B cell (primary cell): Measurements from ENCODE around the gene LIG3. TPM values are rescaled to one million over a fixed set of nuclear protein-coding genes. Genes with fewer than 3 reads are reported as not detected.

Experiments
- ATAC-seq: fragments of 200-7000 bp; cut with Tn5 transposase; one replicate; pipeline ENCODE4 v1.10.0; 2021; ENCODE audit warnings: low read depth, mild to moderate bottlenecking, moderate number of reproducible peaks, moderate library complexity
- CTCF ChIA-PET: fragments of 350-600 bp; sonication (Branson Sonifier 250); formaldehyde crosslinking; loops from one replicate; lab custom pipeline; 2021; ENCODE audit warnings: antibody characterized with exemption, inconsistent platforms; lab: Charles Lee
- POLR2A ChIA-PET: fragments of 350-600 bp; sonication (Branson Sonifier 250); formaldehyde crosslinking; loops from one replicate; lab custom pipeline; 2021; ENCODE audit warnings: antibody characterized with exemption; lab: Charles Lee
- DNase-seq: peaks from one replicate; pipeline ENCODE4 v3.0.0; 2013
- H2AFZ ChIP-seq: 2 replicates; pipeline ENCODE4 v1.6.1; 2012; ENCODE audit warnings: mild to moderate bottlenecking, low read depth, low read length; ENCODE audit not compliant: insufficient read depth, poor library complexity, severe bottlenecking
- H3K27ac ChIP-seq, 2 donors: 1 replicate in 1 of 2; 2 replicates in 1 of 2; pipeline ENCODE4 v1.5.1; 2012 to 2013; ENCODE audit warnings: low read length in 2 of 2, mild to moderate bottlenecking in 2 of 2, moderate library complexity in 1 of 2
- H3K27me3 ChIP-seq, 4 experiments: fragments of 200-600 bp in 1 of 4; sonication (generic) in 1 of 4; replicated peaks in 1 of 4; 1 replicate in 2 of 4; 2 replicates in 2 of 4; pipeline versions ENCODE4 v1.6.1 to v1.7.0; 2013 to 2016; ENCODE audit warnings: low read length in 3 of 4, mild to moderate bottlenecking in 2 of 4, mixed read lengths in 1 of 4, moderate library complexity in 1 of 4; ENCODE audit not compliant: insufficient read depth in 4 of 4, control insufficient read depth in 3 of 4; ENCODE audit errors: control extremely low read depth in 1 of 4
- H3K36me3 ChIP-seq, 2 experiments: replicated peaks in 1 of 2; 1 replicate in 1 of 2; 2 replicates in 1 of 2; pipeline versions ENCODE4 v1.6.1 to v1.7.1; 2013; ENCODE audit warnings: low read length in 1 of 2; ENCODE audit not compliant: insufficient read depth in 2 of 2, control insufficient read depth in 1 of 2; ENCODE audit errors: control extremely low read depth in 1 of 2, extremely low read depth in 1 of 2
- H3K4me1 ChIP-seq, 2 donors: fragments of 200-600 bp in 1 of 2; sonication (generic) in 1 of 2; 1 replicate in 1 of 2; 2 replicates in 1 of 2; pipeline versions ENCODE4 v1.5.1 to v1.6.1; 2013 to 2017; ENCODE audit warnings: low read length in 2 of 2; ENCODE audit not compliant: control insufficient read depth in 2 of 2, insufficient read depth in 2 of 2
- H3K4me2 ChIP-seq: replicated peaks from 2 replicates; pipeline ENCODE3; 2012; ENCODE audit warnings: mild to moderate bottlenecking, low read depth, low read length; ENCODE audit not compliant: poor library complexity, severe bottlenecking
- H3K4me3 ChIP-seq, 5 experiments: fragments of 200-600 bp in 1 of 5; sonication (generic) in 1 of 5; 1 replicate in 3 of 5; 2 replicates in 2 of 5; pipeline versions ENCODE4 v1.5.1 to v1.7.0; 2011 to 2016; ENCODE audit warnings: low read length in 4 of 5, mild to moderate bottlenecking in 4 of 5, low read depth in 2 of 5, control low read depth in 1 of 5, moderate library complexity in 1 of 5; ENCODE audit not compliant: insufficient read depth in 1 of 5; ENCODE audit errors: control extremely low read depth in 1 of 5, extremely low read depth in 1 of 5
- H3K79me2 ChIP-seq: fragments of 200-600 bp; sonication (generic); one replicate; pipeline ENCODE4 v1.6.0; 2016; ENCODE audit warnings: low read length; ENCODE audit not compliant: control insufficient read depth, insufficient read depth
- H3K9ac ChIP-seq: fragments of 200-600 bp; sonication (generic); 2 replicates; pipeline ENCODE4 v1.6.1; 2017; ENCODE audit warnings: mild to moderate bottlenecking, low read length, moderate library complexity
- H3K9me3 ChIP-seq, 3 donors: one replicate each; pipeline versions ENCODE4 v1.6.1 to v1.7.1; 2013; ENCODE audit warnings: low read length in 2 of 3; ENCODE audit not compliant: control insufficient read depth in 2 of 3, insufficient read depth in 1 of 3; ENCODE audit errors: control extremely low read depth in 1 of 3
- H4K20me1 ChIP-seq: 2 replicates; pipeline ENCODE4 v1.6.0; 2012; ENCODE audit warnings: mild to moderate bottlenecking, low read length; ENCODE audit not compliant: insufficient read depth, control insufficient read depth, poor library complexity, severe bottlenecking
- H3K27ac Mint-ChIP-seq: one replicate; pipeline ENCODE4 v1.8.0; 2021; ENCODE audit warnings: mixed read lengths
- H3K27me3 Mint-ChIP-seq: one replicate; pipeline ENCODE4 v1.8.0; 2021; ENCODE audit warnings: mixed read lengths
- H3K4me1 Mint-ChIP-seq: one replicate; pipeline ENCODE4 v1.8.0; 2021; ENCODE audit warnings: mixed read lengths
- H3K4me3 Mint-ChIP-seq: one replicate; pipeline ENCODE4 v1.8.0; 2021; ENCODE audit warnings: mixed read lengths
- H3K9me3 Mint-ChIP-seq: one replicate; pipeline ENCODE4 v1.8.0; 2022; ENCODE audit warnings: mixed read lengths; ENCODE audit not compliant: insufficient read depth
- CTCF ChIP-seq: fragments of 200-600 bp; IDR thresholded peaks from one replicate; pipeline ENCODE4 v1.8.0; 2022; ENCODE audit warnings: antibody characterized with exemption, mild to moderate bottlenecking
- EZH2 ChIP-seq: IDR thresholded peaks from 2 replicates; pipeline ENCODE4 v1.6.1; 2012; ENCODE audit warnings: borderline replicate concordance, low read depth, mild to moderate bottlenecking, moderate library complexity, low read length; ENCODE audit not compliant: insufficient read depth, poor library complexity, severe bottlenecking
- WGBS: methylation state at CpG from one replicate; pipeline ENCODE4 v1.1.5; 2013; ENCODE audit warnings: missing lambda C conversion rate; ENCODE audit not compliant: insufficient coverage; 5-methylcytosine and 5-hydroxymethylcytosine counted together
- intact Hi-C: fragments of 100-400 bp; cut with micrococcal nuclease; formaldehyde crosslinking; loops from one replicate; pipeline ENCODE4 v1.10.0; 2022
- polyA plus RNA-seq: library from polyadenylated mRNA; depleted of rRNA; stranded (reverse); fragments of >200 nt; gene quantifications from 2 replicates; pipeline ENCODE4 v1.2.3, GENCODE V29; 2012
- total RNA-seq, 2 donors: library from RNA; stranded (reverse); fragments of 120-200 nt in 1 of 2; gene quantifications; 1 replicate in 1 of 2; 2 replicates in 1 of 2; pipeline versions ENCODE4 v1.2.3 to v1.2.4, GENCODE V29; 2013 to 2022

Gene LIG3
- total and polyA plus RNA-seq, 2 donors (not counting 1 experiment from before 2014, with no cell fraction given) = 8.8 to 34.4 TPM

- no peaks in the 10 kb centered on the region for H3K27me3 ChIP-seq
- ChIA-PET POLR2A (no interaction called here), CTCF (interaction anchor here (1.1 to 1.5 kb wide), 4 partner anchors 17 to 44 kb away, joined by 3 to 4 read pairs (median 4); partner anchors contain the start of gene RFFL)
- Mint-ChIP-seq H3K27ac (peak overlapping the region; percentile 57), H3K4me1 (peaks cover 42% of the 10 kb centered on the region), H3K27me3 (no peaks in the 10 kb centered on the region), H3K4me3 (peak overlapping the region; percentile 68), H3K9me3 (no peaks in the 10 kb centered on the region)
- WGBS = no CpG with 5 or more reads among the region's 4 CpGs
- H4K20me1 ChIP-seq = no peaks in the 10 kb centered on the region
- H3K9me3 ChIP-seq = no peaks in the 10 kb centered on the region
- H3K4me1 ChIP-seq = peaks cover 33 to 47% of the 10 kb centered on the region in 2 donors
- H3K4me2 ChIP-seq = peak overlapping the region; percentile 40
- peak overlapping the region; percentile 7 for H2AFZ ChIP-seq
- H3K9ac ChIP-seq = peak overlapping the region; percentile 16
- H3K4me3 ChIP-seq = peak overlapping the region in 2 of 5 experiments; percentile 0 to 1
- intact Hi-C loops = loop anchor here (2.0 kb wide), 1 partner anchor 17 kb away; the partner anchor contains the start of gene RFFL
- DNase-seq (no peak), ATAC-seq (peak; percentile 12)
- peaks cover 76% of the 10 kb centered on the region for H3K79me2 ChIP-seq
- peak overlapping the region in 1 of 2 donors; percentile 23 for H3K27ac ChIP-seq
- no peaks in the 10 kb centered on the region for H3K36me3 ChIP-seq
- TF ChIP-seq CTCF (no peak), EZH2 (no peak)
Observed at GRCh38 chr17:35046245-35046644, 65.9 kb downstream of the LIG3 start.

DNA sequence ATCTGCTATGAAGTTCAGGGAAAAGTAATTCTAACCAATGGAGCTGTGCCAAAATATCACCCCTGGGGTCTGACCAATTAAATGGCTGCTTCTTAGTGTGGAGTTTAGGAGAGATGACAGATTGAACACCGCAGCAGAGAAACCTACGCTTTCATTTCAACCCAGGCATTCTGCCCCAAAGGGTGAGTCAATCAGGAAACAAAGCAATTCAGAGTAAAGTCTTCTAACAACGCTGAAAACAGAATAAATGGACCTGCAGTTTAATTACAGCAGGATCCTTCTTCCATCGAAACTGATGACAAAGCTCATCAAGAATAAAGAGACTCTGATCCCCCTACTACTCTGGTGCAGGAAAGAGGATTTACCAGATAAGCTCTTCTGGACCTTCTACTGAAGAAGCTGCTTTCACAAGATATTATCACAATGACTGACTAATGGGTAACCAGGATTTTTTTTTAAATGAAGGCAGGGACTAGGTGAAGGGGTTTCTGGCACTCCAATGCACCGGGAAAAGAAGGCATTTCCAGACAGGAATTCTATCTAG is 66.5 kb downstream of the LIG3 start:
- Mint-ChIP-seq H3K4me3 (peak overlapping the region; percentile 68), H3K9me3 (no peaks in the 10 kb centered on the region), H3K27ac (peak overlapping the region; percentile 57), H3K4me1 (peaks cover 48% of the 10 kb centered on the region), H3K27me3 (no peaks in the 10 kb centered on the region)
- ChIA-PET CTCF (interaction anchor here (1.1 to 1.5 kb wide), 3 partner anchors 16 to 43 kb away, joined by 3 to 4 read pairs (median 4); partner anchors contain the start of gene RFFL), POLR2A (no interaction called here)
- TF ChIP-seq CTCF (no peak), EZH2 (no peak)
- intact Hi-C loops = loop anchor here (2.0 kb wide), 1 partner anchor 16 kb away; the partner anchor contains the start of gene RFFL
- Histone ChIP-seq H4K20me1 (no peaks in the 10 kb centered on the region), H3K9ac (peak overlapping the region; percentile 6), H3K4me1 (peaks cover 39 to 52% of the 10 kb centered on the region in 2 donors), H3K4me2 (peak overlapping the region; percentile 40), H3K27me3 (no peaks in the 10 kb centered on the region), H3K36me3 (no peaks in the 10 kb centered on the region), H2AFZ (no peak overlapping the region), H3K9me3 (no peaks in the 10 kb centered on the region), H3K4me3 (peak overlapping the region in 2 of 5 experiments; percentile 0 to 1), H3K27ac (peak overlapping the region in 1 of 2 donors; percentile 23), H3K79me2 (peaks cover 71% of the 10 kb centered on the region)
- DNase-seq = peak; percentile 44
- peak; percentile 44 for ATAC-seq
- 86% methylated on average over 4 of the region's 5 CpGs for WGBS
